Umbilical cord (tissue), 2 donors: ENCODE measurements around the gene ZNF462. TPM values are rescaled to one million over a fixed set of nuclear protein-coding genes. Genes with fewer than 3 reads are reported as not detected.
"Not testable (repeated sequence)": the region's sequence is repeated elsewhere in the genome, so short reads cannot be mapped to it uniquely, and the experiment has no call there.

Experiments
- DNase-seq: peaks from one replicate; pipeline ENCODE4 v3.0.0-alpha.2; 2015; ENCODE audit warnings: low spot score
- total RNA-seq: library from RNA; depleted of rRNA; stranded (reverse); fragments of >200 nt; gene quantifications from one replicate; pipeline ENCODE4 v1.2.3, GENCODE V29; 2014; ENCODE audit warnings: low replicate concordance; ENCODE audit not compliant: insufficient read depth

The ZNF462 gene
- total RNA-seq, 1 donor from 2014 or later, result 25.3 TPM

GRCh38 chr9:106886111-106887046, 23.4 kb downstream of the ZNF462 start:
- no peak for DNase-seq

- DNase-seq, result no peak
Measured at GRCh38 chr9:106887066-106887465, 24.1 kb downstream of the ZNF462 start.

- peak; percentile 52 for DNase-seq
Measured at GRCh38 chr9:106889061-106889590, 26.2 kb downstream of the ZNF462 start.

GRCh38 chr9:106890608-106891007, 27.6 kb downstream of the ZNF462 start:
- DNase-seq, result no peak

GRCh38 chr9:106891286-106891685, 28.3 kb downstream of the ZNF462 start:
- DNase-seq, result no peak

GRCh38 chr9:106892632-106893031, 29.7 kb downstream of the ZNF462 start:
- peak; percentile 91 for DNase-seq

- no peak for DNase-seq
Measured at GRCh38 chr9:106893088-106893487, 30.1 kb downstream of the ZNF462 start.

- DNase-seq, result no peak
Measured at GRCh38 chr9:106896695-106897094, 33.7 kb downstream of the ZNF462 start.

GRCh38 chr9:106897236-106897635, 34.3 kb downstream of the ZNF462 start:
- DNase-seq, result peak; percentile 83

- peak; percentile 78 for DNase-seq
Measured at GRCh38 chr9:106897751-106898150, 34.8 kb downstream of the ZNF462 start.

- DNase-seq, result not testable (repeated sequence)
Measured at GRCh38 chr9:106900523-106900922, 37.6 kb downstream of the ZNF462 start.

- DNase-seq, result no peak
Measured at GRCh38 chr9:106906129-106906528, 43.2 kb downstream of the ZNF462 start.

GRCh38 chr9:106911951-106912350, 49.0 kb downstream of the ZNF462 start:
- DNase-seq, result no peak

- DNase-seq, result no peak
Measured at GRCh38 chr9:106913276-106913675, 50.3 kb downstream of the ZNF462 start.

- DNase-seq, result no peak
Measured at GRCh38 chr9:106915851-106916250, 52.9 kb downstream of the ZNF462 start.

- DNase-seq, result peak; percentile 75
Measured at GRCh38 chr9:106916466-106917235, 53.7 kb downstream of the ZNF462 start.

GRCh38 chr9:106918825-106919509, 56.0 kb downstream of the ZNF462 start:
- DNase-seq, result no peak

GRCh38 chr9:106920091-106920490, 57.1 kb downstream of the ZNF462 start:
- DNase-seq, result no peak

GRCh38 chr9:106920701-106921283, 57.8 kb downstream of the ZNF462 start:
- DNase-seq, result peak; percentile 63

- DNase-seq, result peak; percentile 98
Measured at GRCh38 chr9:106921341-106921899, 58.5 kb downstream of the ZNF462 start.

- no peak for DNase-seq
Measured at GRCh38 chr9:106922026-106922425, 59.1 kb downstream of the ZNF462 start.
